Panc1 (cell line): ENCODE data around the gene RNF103.

Experiments used
- CTCF ChIP-seq: fragments of 450-650 bp; IDR thresholded peaks from 2 replicates; pipeline ENCODE4 v1.5.1; 2017; ENCODE audit warnings: mild to moderate bottlenecking
- POLR2AphosphoS5 ChIP-seq: IDR thresholded peaks from 2 replicates; pipeline ENCODE4 v1.6.1; 2012; ENCODE audit warnings: mild to moderate bottlenecking, low read depth, low read length, moderate library complexity
- REST ChIP-seq, 2 experiments: IDR thresholded peaks; 2 replicates each; pipeline ENCODE4 v1.6.1; 2011 to 2012; ENCODE audit warnings: low read depth in 2 of 2, control low read depth in 1 of 2, low read length in 1 of 2, mild to moderate bottlenecking in 1 of 2, moderate library complexity in 1 of 2; ENCODE audit not compliant: insufficient read depth in 1 of 2
- SIN3A ChIP-seq: IDR thresholded peaks from 2 replicates; pipeline ENCODE4 v1.6.1; 2012; ENCODE audit warnings: low read depth, mild to moderate bottlenecking, low read length, moderate library complexity, borderline replicate concordance; ENCODE audit not compliant: insufficient read depth
- TCF7L2 ChIP-seq: IDR thresholded peaks from 2 replicates; pipeline ENCODE4 v1.6.1; 2011; ENCODE audit warnings: mild to moderate bottlenecking, low read depth, low read length, inconsistent platforms

DNA sequence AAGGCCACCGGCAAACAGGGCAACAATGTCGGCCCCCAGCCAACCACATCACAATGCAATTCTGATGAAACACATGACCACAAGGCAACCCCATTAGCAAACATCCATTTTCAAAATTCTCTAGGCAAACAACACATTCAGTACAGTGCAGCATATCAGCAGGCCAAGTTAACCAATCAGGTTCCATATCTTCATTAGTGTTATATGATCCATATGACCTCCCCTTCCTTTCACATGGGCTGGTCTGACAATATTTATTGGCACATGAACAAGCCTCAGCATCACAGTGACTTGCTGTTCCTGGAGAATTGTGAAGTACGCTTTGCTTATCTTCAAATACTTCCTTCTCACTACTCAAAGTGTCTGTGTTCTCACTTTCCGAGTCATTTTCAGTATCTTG is 19.8 kb downstream of the RNF103 start:
- TF ChIP-seq CTCF, result no peak
- no peak for TF ChIP-seq REST (IDR thresholded peaks at IDR 0.05; ENCODE audit: insufficient read depth in 1 of 2, low read depth in 2 of 2, low read length in 1 of 2)
- no peak for TF ChIP-seq POLR2AphosphoS5
- TF ChIP-seq SIN3A, result no peak
- no peak for TF ChIP-seq TCF7L2
